Activated CD4-positive, alpha-beta T cell treated with anti-CD3 and anti-CD28 coated beads, Interleukin-2, amount 50 U/mL, for 24 hours (primary cell): ENCODE measurements around the gene ACTR1B.
"Not testable (repeated sequence)": the region's sequence is repeated elsewhere in the genome, so short reads cannot be mapped to it uniquely, and the experiment has no call there.

Source experiments
- DNase-seq, 2 donors: peaks; one replicate each; pipeline ENCODE4 v3.0.0-alpha.2; 2020; ENCODE audit warnings: low read depth in 1 of 2, low spot score in 1 of 2

The ACTR1B gene

DNA sequence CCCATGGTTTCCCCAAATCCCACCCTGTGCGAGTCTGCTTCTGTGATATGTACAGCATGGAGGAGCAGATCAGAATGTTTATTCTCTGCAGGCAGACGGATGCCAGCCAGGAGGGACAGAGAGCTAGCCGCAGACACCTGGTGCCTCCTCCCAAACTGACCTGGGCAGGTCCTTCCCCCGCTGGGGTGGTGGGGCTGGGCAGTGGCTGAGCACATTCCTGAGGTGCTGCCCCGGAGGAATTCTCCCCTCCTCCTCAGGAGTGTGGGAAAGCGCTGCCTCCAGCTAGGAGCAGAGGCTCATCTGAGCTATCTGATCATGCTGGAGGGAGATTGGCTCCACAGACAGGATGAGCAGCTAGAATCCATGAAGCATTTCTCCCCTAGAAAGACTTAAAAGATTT is 27.3 kb upstream of the ACTR1B start:
- no peak for DNase-seq

DNA sequence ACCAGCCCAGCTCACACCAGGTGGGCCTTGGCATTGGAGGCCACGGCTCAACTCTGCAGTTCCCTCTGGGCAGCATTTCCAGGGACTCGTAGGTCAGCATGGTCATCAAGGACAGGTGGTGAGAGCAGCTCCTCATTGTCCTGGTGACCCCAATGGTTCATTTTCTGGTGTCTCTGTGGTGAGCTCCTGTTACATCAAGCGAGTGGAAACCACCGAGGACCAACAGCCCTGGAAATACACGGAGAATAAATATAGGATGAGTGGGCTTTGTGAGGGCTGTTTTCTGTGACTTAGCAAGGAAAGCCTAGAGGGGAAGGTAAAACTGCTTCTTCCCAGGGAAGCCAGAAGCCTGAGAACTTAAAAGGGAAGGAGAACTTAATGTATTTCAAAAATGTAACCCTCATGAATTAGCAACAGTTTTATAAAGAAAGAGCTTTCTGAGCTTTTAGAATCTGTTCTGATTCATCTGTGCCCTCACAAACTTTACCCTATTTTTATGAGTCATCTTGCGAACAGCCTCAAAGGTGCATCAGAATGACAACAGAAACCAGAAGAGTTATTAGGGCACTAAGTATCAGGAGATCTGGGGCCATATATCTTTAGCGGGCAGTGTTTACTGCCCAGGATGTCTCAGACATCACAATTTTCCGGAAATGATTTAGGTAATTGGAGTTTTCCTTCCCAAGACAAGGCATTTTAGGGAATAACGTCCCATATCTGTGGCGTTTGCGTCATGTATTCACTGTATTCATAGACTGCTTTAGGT is 24.4 kb upstream of the ACTR1B start:
- no peak for DNase-seq

DNA sequence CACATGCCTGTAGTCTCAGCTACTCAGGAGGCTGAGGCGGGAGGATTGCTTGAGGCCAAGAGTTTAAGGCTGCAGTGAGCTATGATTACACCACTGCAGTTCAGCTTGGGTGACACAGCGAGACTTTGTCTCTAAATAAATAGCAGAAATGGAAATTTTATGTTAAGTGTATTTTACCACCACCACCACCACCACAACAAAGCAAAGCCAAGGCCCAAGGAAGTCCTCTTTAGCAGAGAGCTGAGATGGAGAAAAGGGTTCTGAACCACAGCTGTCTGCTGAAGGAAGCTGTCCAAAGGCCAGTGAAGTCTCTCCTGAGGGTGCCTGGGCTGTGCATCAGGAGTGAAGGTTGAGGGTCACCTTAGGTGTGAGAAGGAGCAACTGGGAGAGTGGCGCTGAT is 23.4 kb upstream of the ACTR1B start:
- DNase-seq, result not testable (repeated sequence)

DNA sequence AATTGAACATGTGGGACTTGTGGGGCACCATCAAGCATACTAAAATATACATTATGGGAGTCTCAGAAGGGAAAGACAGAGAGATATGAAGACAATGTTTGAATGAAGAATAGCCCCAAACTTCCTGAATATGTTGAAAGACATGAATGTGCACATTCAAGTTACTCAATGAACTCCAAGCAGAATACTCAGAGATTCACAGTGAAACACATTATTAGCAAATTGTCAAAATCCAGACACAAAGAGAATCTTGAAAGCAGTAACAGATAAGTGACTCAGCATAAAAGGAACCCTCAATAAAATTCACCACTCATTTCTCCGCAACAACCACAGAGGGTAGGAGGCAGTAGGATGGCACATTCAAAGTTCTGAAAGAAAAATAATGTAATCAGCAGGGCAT is 14.5 kb upstream of the ACTR1B start:
- no peak for DNase-seq

DNA sequence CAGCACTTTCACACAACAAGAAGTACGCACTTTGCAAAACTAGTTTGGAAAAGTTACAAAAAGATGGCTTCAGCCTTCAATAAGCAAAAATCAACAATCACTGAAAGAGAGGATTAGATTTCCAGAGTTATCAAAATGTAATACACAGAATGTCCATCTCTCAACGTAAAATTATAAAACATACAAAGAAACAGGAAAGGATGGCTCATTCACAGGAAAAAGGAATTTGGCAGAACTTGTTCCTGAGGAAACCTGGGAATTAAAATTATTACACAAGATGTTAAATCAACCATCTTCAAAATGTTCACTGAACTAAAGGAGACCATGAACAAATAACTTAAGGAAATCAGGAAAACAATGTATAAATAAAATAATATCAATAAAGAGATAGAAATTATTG is 13.6 kb upstream of the ACTR1B start:
- no peak for DNase-seq

DNA sequence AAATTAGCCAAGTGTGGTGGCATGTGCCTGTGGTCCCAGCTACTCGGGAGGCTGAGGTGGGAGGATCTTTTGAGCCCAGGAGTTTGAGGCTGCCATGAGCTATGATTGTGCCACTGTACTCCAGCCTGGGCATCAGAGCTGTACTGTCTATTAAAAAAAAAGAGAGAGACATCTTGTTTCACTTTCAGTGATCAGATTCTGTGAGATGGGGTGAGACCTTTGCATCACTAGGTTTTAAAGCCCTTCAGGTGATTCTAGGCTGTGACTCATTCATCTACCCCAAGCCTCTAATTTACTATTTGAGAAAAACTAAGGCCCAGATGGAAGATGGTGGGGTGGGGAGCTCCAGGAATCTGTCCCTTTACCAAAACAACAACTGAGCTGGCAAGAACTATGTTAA is 12.8 kb upstream of the ACTR1B start:
- no peak for DNase-seq

DNA sequence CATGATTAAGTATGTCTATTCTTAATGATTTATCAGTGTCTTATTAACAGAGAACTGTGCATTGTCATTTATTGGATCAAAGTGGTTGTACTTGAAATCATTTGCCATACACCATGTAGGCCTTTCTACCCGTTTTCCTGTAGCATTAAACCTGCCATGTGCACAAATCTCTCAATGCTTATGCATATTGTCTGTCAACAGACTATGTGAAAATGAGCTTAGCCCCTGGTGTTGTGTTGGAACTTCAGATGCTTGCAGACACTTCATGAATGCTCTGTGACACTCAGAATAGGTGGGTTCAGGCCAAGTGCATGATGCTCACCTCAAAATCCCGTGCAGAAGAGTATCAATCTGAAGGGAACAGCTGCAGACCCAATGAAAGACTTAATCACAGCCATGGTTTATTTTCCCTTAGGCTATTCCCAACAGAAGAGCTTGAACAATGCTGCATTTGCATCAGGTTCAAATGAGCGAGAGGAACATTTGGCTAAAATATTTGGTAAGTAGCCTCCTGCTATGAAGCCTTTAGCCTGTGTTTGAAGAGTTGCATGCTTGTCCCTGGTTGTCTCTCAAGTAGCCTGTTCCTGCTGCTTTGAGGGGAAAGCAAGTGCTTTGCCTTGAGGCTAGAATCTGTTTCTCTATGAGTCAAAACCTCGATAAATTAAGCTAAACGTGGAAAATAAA is 11.7 kb upstream of the ACTR1B start:
- DNase-seq, result no peak

DNA sequence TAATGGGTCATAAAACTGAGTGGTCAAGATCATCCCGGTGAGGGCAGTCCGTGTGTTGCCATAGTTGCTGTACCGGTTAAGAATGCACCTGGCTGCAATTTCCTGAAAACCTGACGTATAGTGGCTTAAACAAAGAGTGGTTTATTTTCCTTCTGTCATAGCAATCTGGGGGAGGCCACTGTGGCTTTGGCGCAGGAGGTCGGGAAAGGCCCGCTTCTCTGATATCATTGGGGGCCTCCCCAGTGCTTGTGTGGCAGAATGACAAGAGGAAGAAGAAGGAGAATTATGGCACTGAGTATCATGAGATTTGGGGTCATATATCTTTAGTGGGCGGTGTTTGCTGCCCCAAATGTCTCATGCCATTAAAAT is 10.1 kb upstream of the ACTR1B start:
- DNase-seq, result no peak

DNA sequence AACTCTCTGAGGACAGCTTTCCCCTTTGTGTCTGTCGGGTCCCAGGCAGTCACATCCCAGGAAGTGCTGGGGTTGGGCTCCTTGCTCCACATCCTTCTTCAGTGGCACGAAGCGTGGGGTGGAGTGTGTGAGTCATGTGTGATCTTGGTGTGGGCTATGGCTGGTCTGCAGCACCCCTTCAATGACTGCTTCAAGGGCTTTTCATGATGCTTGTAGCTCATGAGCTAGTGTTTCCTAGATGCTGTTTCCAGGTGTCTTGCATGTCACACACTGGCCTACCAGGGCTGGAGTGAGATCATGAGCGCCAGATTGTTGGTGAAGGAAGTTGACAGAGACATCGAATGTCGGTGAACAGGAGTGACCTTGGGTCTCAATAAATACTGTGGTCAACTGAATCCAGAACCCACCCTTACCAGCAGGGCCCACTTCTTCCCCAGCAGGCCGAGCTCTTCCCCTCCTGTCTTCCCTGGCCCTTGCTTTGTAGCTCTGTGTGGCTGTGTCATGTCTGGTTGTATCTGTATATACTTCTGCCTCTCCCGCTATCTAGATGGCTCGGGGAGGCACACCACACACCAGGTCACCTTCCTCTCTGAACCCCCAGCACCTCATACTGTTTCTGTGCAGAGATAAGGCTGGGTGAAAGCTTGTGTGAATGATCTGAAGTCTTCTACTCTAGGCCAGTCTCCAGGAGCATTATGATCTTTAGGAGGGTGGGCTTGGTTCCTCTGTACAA is 9.5 kb upstream of the ACTR1B start:
- DNase-seq, result no peak

DNA sequence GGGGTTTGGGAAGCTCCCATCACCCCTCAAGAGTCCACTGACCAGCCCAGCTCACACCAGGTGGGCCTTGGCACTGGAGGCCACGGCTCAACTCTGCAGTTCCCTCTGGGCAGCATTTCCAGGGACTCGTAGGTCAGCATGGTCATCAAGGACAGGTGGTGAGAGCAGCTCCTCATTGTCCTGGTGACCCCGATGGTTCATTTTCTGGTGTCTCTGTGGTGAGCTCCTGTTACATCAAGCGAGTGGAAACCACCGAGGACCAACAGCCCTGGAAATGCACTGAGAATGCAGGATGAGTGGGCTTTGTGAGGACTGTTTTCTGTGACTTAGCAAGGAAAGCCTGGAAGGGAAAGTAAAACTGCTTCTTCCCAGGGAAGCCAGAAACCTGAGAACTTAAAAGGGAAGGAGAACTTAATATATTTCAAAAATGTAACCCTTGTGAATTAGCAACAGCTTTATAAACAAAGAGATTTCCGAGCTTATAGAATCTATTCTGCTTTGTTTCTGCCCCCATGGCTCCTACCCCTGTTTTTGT is 8.8 kb upstream of the ACTR1B start:
- DNase-seq, result not testable (repeated sequence)

DNA sequence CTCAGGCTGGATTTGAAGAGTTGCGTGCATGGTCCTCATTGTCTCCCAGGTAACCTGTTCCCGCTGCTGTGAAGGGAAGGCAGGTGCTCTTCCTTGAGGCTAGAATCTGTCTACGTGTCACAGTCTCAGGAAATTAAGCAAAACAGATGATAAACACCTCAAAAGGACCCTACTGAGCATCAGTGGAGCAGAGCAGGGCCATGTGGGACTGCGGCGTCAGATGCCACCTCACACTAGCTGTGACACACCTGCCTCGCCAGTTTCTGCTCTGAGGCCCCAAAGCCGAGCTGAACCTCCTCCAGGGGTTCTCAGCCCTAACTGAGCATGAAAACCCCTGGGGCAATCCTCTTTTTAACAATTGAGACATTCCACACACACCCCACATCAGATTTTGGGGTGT is 7.7 kb upstream of the ACTR1B start:
- no peak for DNase-seq

DNA sequence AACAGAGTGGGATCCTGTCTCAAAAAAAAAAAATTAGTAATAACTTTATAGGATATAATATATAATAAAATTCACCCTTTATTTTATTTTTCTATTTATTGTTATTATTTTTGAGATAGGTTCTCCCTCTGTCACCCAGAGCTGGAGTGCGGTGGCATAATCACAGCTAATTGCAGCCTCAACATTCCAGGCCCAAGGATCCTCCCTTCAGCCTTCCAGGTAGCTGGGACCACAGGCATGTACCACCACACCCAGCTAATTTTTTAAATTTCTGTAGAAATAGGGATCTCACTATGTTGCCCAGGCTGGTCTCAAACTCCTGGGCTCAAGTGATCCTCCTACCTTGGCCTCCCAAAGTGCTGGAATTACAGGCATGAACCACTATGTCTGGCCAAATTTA is 6.6 kb upstream of the ACTR1B start:
- no peak for DNase-seq

DNA sequence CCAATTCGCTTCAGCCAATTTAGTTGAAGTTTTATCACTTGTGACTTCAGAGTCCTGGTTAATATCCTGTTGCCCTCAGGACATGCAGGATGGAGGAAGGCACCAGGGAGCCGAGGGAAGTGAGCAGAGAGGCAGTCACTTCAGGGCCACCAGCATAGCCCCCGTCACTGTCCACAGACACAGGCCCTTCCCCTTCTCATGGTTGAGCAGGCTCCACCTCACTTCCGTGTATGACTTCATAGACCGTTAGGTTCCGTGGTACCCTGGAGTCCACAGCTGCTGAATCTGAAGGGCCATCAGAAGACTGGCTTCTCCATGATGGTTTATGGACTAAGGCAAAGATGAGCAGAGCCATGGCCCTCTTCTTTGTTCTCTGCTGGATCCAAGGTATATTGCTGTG is 5.6 kb upstream of the ACTR1B start, which contains the start of gene C2orf92:
TSS of gene C2orf92 (plus strand) at position 266 of the 400 bp plus-strand sequence. CDS start at position 342, 76 bp downstream.
- DNase-seq, result no peak

DNA sequence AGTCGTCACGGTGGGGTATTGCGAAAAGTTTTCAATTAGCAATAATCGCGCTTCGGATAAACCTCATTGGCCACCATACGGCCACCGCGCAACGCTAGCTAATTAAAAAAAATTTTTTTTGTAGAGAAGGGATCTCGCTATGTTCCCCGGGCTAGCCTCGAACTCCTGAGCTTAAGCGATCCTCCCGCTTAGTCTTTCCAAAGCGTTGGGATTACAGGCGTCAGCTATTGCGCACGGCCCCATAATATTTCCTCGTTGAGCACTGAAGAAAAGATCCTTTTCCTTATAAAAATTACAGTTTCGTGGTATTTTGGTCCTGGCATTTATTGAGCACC is 759 bp upstream of the ACTR1B start:
- no peak for DNase-seq

DNA sequence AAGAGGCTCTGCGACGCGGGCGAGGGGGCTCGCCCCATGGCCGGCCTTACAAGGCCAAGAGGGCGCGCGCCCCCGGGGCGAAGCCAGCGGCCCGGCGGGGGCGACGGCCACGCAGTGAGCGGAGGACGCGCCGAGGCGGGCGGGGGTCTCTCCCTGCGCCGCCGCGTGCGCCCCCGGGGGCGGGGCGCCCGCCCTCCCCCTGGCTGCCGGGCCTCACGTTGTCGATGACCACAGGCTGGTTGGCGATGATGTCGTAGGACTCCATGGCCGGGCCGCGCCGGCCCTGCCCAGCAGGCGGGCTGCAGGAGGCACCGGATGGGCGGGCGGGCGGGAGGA is 250 bp downstream of the ACTR1B start:
- no peak for DNase-seq

DNA sequence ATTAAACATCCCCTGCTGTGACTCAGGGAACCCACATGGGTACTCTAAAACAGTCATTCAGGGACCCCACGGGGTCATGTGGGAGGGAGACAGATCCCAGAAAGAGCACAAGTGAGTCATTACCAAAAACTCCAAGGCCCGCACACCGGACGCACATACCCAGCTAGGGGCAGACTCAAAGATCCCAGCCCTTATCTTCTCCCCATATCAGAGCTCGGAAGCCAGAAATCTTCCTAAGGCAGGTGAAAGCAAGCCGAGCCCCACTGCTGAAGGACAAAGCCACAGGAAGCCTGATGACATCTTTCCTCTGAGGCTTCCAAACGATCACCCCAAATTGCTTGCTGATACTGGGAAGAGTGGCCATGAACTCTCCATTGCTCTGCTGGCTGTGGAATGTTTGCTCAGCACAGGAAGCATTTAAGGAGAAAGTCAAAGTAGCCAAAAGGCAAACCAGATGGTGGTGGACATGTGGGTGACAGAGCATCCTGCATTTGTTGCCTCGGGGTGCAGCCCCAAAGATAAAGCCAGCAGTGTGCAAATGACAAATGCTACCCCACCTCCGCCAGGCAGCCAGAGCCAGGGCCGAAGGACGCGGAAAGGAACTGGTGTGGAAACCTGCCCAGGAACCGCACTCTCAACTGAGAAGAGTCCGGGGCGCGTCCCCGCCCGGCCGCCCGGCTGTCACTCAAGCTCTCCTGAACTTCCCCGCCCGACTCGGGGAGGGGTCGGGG is 784 bp downstream of the ACTR1B start:
- DNase-seq, result peak; percentile 58 to 89

DNA sequence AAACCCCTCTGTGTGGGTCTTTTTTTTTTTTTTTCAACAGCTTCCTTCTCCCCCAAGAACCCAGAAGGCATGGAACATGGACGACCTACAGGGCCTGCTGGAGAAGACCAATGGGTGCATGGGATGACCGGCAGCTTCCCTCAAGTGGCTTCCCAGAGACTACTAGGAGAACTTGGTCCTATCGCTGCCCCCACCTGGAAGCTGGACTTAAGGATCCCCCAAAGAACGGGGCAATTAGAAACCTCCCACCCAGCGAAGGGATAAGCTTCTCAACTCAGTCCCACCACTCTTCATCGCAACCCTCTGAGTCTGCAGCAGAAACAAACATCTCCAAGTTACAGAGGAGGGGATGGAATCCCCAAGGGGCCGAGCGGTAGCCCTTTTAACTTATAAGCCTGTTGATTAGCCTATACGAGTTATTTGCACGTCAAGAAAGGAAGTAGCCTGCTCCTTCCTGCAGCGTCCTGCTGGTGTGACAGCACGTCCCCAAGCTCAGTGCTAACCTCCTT is 1.4 kb downstream of the ACTR1B start:
- no peak for DNase-seq

DNA sequence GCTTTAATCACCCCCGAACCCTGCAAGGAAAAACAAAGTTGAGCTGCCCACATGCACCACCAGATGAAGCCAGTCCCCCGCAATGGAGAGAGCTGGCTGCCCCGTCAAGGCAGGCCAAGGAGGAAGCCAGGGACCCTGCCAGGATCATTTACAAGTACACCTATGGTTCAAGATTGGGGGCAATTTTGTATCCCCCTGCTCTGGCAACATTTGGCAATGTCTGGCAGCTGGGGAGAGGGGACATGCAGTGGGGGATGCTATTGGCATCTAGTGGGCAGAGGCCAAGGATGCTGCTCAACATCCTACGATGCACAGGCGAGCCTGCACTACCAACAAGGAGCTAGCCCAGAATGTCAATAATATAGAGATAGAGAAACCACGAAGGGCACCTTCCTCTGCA is 1.9 kb downstream of the ACTR1B start:
- DNase-seq, result no peak

DNA sequence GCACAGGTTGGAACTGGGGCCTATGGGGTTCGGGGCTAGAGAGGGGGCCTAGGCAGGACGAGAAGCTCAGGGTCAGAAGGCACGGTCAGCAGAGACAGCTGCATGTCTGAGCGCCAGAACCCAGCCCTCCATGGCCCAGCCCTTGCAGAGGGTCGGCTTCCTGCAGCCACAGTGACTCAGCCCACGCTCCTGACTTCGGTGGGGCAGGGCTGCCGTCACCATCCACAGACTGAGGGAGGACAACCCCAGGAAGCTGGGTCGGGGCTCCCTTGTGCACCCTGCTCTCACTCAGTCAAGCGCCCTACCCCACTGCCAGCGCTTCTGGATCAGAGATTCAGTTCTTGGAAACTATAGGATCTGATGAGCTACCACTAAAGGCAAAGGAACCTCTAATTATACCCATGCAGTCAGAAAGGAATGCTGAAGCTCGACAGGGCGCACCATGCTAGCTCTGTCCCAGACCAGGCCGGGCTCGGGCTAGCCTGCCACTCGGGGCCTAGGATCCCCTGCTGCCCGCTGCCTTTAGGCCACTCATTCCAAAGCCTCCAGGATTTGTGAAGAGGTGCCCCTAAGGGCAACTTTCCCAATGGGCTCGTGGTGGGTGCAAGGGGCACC is 3.0 kb downstream of the ACTR1B start:
- no peak for DNase-seq

DNA sequence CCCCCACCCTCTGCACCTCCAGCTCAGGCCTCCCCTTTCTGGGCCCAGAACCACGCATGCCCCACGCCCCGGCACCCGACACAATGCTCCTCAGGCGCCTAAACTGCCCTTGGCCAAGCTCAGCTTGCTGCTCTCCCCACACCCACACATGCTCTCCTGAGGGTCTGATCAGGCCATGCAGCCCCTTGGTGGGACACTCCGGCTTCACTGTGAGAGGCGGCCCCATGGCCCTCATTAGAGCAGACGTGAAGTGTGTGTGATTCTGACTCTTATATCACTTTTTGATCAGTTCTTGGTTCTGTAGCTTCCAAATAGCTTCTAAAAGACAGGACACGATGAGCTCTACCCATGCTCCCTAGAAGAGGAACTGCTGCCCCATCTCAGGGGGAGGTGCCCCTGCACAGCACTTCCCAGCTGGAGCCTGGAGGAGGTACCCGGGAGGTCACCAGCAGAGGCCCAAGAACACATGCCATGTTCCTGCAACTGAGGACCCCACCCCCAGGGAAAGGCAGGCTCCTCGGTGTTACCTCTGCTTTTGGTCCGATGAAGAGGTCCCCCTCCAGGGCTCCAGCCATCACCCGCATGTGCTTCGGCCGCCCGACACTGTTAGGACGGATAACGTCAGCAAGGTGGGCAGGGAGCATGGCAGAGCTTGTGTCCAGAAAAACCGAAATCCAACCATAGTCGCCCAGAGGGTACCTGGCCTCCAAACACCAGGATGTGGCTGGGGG is 3.6 kb downstream of the ACTR1B start:
- DNase-seq, result no peak
